Measurements from ENCODE around the gene MPPED1.

The MPPED1 gene

GRCh38 chr22:43510281-43511070 is 98.7 kb downstream of the MPPED1 start:
- FAIRE-seq (no peak), DNase-seq (ENCODE audit: extremely low spot score, insufficient read length, low read depth) (no peak)

- no peak for DNase-seq (ENCODE audit: extremely low spot score, insufficient read length, low read depth)
- FAIRE-seq, result no peak
Measured at GRCh38 chr22:43511276-43511910, 99.6 kb downstream of the MPPED1 start.

- FAIRE-seq (no peak), DNase-seq (ENCODE audit: extremely low spot score, insufficient read length, low read depth) (no peak)
Measured at GRCh38 chr22:43512279-43512678, 100.5 kb downstream of the MPPED1 start.

GRCh38 chr22:43514476-43515157 is 102.8 kb downstream of the MPPED1 start:
- no peak for DNase-seq (ENCODE audit: extremely low spot score, insufficient read length, low read depth)
- FAIRE-seq, result no peak

GRCh38 chr22:43515411-43515810 is 103.6 kb downstream of the MPPED1 start:
- FAIRE-seq (no peak), DNase-seq (ENCODE audit: extremely low spot score, insufficient read length, low read depth) (no peak)

GRCh38 chr22:43515902-43516301 is 104.1 kb downstream of the MPPED1 start:
- FAIRE-seq, result no peak

GRCh38 chr22:43516386-43516785 is 104.6 kb downstream of the MPPED1 start:
- FAIRE-seq, result no peak
- DNase-seq (ENCODE audit: extremely low spot score, insufficient read length, low read depth), result no peak

More at GRCh38 chr22:43515902-43516301, 104.1 kb downstream of the MPPED1 start:
- no peak for DNase-seq (ENCODE audit: extremely low spot score, insufficient read length, low read depth)

- no peak for FAIRE-seq
- DNase-seq (ENCODE audit: extremely low spot score, insufficient read length, low read depth), result no peak
Measured at GRCh38 chr22:43516996-43517635, 105.3 kb downstream of the MPPED1 start.

- FAIRE-seq, result no peak
Measured at GRCh38 chr22:43520632-43521039, 108.8 kb downstream of the MPPED1 start.

GRCh38 chr22:43521716-43522115 is 109.9 kb downstream of the MPPED1 start:
- no peak for DNase-seq (ENCODE audit: extremely low spot score, insufficient read length, low read depth)

More at GRCh38 chr22:43520632-43521039, 108.8 kb downstream of the MPPED1 start:
- no peak for DNase-seq (ENCODE audit: extremely low spot score, insufficient read length, low read depth)

GRCh38 chr22:43526117-43526655 is 114.4 kb downstream of the MPPED1 start:
- no peak for DNase-seq (ENCODE audit: extremely low spot score, insufficient read length, low read depth)
- FAIRE-seq, result no peak

More at GRCh38 chr22:43521716-43522115, 109.9 kb downstream of the MPPED1 start:
- FAIRE-seq, result no peak

- no peak for DNase-seq (ENCODE audit: extremely low spot score, insufficient read length, low read depth)
- no peak for FAIRE-seq
Measured at GRCh38 chr22:43526946-43527345, 115.1 kb downstream of the MPPED1 start.

- no peak for FAIRE-seq
- no peak for DNase-seq (ENCODE audit: extremely low spot score, insufficient read length, low read depth)
Measured at GRCh38 chr22:43528601-43529360, 117.0 kb downstream of the MPPED1 start.

- no peak for FAIRE-seq
- no peak for DNase-seq (ENCODE audit: extremely low spot score, insufficient read length, low read depth)
Measured at GRCh38 chr22:43529461-43529860, 117.6 kb downstream of the MPPED1 start.

- DNase-seq (ENCODE audit: extremely low spot score, insufficient read length, low read depth) (no peak), FAIRE-seq (no peak)
Measured at GRCh38 chr22:43529934-43530333, 118.1 kb downstream of the MPPED1 start.

- DNase-seq (ENCODE audit: extremely low spot score, insufficient read length, low read depth) (no peak), FAIRE-seq (no peak)
Measured at GRCh38 chr22:43530349-43531201, 118.8 kb downstream of the MPPED1 start.

GRCh38 chr22:43531651-43532050 is 119.8 kb downstream of the MPPED1 start:
- DNase-seq (ENCODE audit: extremely low spot score, insufficient read length, low read depth) (no peak), FAIRE-seq (no peak)

GRCh38 chr22:43532301-43533155 is 120.7 kb downstream of the MPPED1 start:
- no peak for FAIRE-seq
- DNase-seq (ENCODE audit: extremely low spot score, insufficient read length, low read depth), result no peak
